ENCODE results near the gene ANTXR2. TPM values are rescaled to one million over a fixed set of nuclear protein-coding genes. Genes with fewer than 3 reads are reported as not detected.

The ANTXR2 gene
- total and polyA plus RNA-seq, 2 of the 13 experiments (the other 11 are each of a cell fraction or from before 2014, with no cell fraction given): 4.6 to 14.5 TPM

GRCh38 chr4:79851625-79852304 lies 221.3 kb downstream of the ANTXR2 start:
- Histone ChIP-seq H3K27ac (ENCODE audit: extremely low read length, insufficient read depth, low read length) (no peak overlapping the region), H3K4me2 (ENCODE audit: low read depth, low read length) (no peak overlapping the region; the same call in 1 of the 2 replicates), H4K20me1 (ENCODE audit: insufficient read depth, low read length) (no peaks in the 10 kb centered on the region), H3K4me3 (replicated peaks in 1 of 3; ENCODE audit: insufficient read depth in 1 of 3, low read depth in 2 of 3, low read length in 3 of 3) (no peak overlapping the region), H2AFZ (ENCODE audit: low read length) (no peak overlapping the region), H3K4me1 (ENCODE audit: insufficient read depth, low read length) (peaks cover 9% of the 10 kb centered on the region; the same call in 1 of the 2 replicates), H3K27me3 (ENCODE audit: control insufficient read depth in 1 of 2, insufficient read depth in 2 of 2, low read length in 2 of 2) (no peaks in the 10 kb centered on the region), H3K79me2 (ENCODE audit: insufficient read depth, low read length) (no peaks in the 10 kb centered on the region), H3K9me3 (ENCODE audit: low read length) (peaks cover 14% of the 10 kb centered on the region; the same call in 1 of the 2 replicates), H3K36me3 (replicated peaks in 1 of 2; ENCODE audit: control insufficient read depth in 1 of 2, insufficient read depth in 2 of 2, low read length in 2 of 2) (no peaks in the 10 kb centered on the region), H3K9ac (ENCODE audit: insufficient read depth, low read depth, low read length) (no peak overlapping the region)
- TF ChIP-seq ZNF256 (CRISPR knock-in tag; conservative IDR thresholded peaks at IDR 0.05) (no peak), NFRKB (IDR thresholded peaks at IDR 0.05) (no peak), ZNF776 (CRISPR knock-in tag; IDR thresholded peaks at IDR 0.05) (no peak), ZNF644 (CRISPR knock-in tag; IDR thresholded peaks at IDR 0.05; ENCODE audit: low read depth) (no peak), FOXM1 (CRISPR knock-in tag; IDR thresholded peaks at IDR 0.05) (no peak)
- CTCF ChIA-PET (ENCODE audit: low intra/inter-chr PET ratio, low total read pairs): no interaction called here
- intact Hi-C loops (cut with micrococcal nuclease; ENCODE audit: unreplicated experiment): no loop called here
- FAIRE-seq (no peak), ATAC-seq (no peak), DNase-seq (ENCODE audit: low spot score) (no peak)
- POLR2A ChIA-PET: no interaction called here
- no TSS peak for BruUV-seq (replicated peaks)
- in situ Hi-C loops (cut with HindIII; ENCODE audit: extremely low pct_ligation_motif_present, low pct_unique_long_range_greater_than_20kb): no loop called here
- 60% methylated on average over 1 of the region's 1 CpG for WGBS (ENCODE audit: low lambda C conversion rate)

Other genes with a start within 250 kb of the ANTXR2 start
- gene PRDM8, start 124.3 kb upstream of the ANTXR2 start, total RNA-seq (2016; rRNA removed; fragmentation: Illumina TruSeq; extraction: Trizol): not detected in 2 replicates
- gene PRDM8, start 124.3 kb upstream of the ANTXR2 start, polyA plus RNA-seq (2011; rRNA removed): 0.04 and 0.09 TPM in 2 replicates
- gene FGF5, start 193.4 kb upstream of the ANTXR2 start, total RNA-seq (2016; rRNA removed; fragmentation: Illumina TruSeq; extraction: Trizol): not detected in 2 replicates
- gene FGF5, start 193.4 kb upstream of the ANTXR2 start, polyA plus RNA-seq (2011; rRNA removed): not detected in 2 replicates

All from HepG2 (cell line).